IPS DF 19.7 (cell line): ENCODE data around the gene CIAPIN1.
"Not testable (repeated sequence)": the region's sequence is repeated elsewhere in the genome, so short reads cannot be mapped to it uniquely, and the experiment has no call there.

Source experiments
- DNase-seq: peaks from one replicate; pipeline ENCODE4 v3.0.0-alpha.2; 2013; ENCODE audit warnings: low read depth, low spot score

The CIAPIN1 gene

GRCh38 chr16:57407521-57408353 is 39.4 kb downstream of the CIAPIN1 start:
- no peak for DNase-seq

DNA sequence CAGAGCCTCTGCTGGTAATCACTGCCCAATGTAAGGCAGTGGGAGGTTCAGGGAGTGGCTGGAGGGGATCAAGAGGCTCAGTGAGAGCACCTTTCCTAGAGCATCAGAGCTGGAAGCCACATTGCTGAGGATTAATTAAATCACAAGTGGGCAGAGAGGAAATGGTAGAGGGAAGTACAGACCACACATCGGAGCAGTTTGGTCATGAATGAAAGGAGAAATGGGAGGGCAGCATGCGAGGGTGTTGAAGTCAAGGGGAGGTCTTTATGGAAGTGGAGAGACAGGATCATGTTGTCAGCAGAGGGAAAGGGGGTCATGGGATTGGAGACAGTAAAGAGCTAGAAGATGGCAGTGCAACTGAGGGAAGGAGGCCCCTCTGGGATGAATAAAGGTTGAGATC is 40.3 kb downstream of the CIAPIN1 start:
- no peak for DNase-seq

GRCh38 chr16:57405097-57405496 is 42.1 kb downstream of the CIAPIN1 start:
- no peak for DNase-seq

DNA sequence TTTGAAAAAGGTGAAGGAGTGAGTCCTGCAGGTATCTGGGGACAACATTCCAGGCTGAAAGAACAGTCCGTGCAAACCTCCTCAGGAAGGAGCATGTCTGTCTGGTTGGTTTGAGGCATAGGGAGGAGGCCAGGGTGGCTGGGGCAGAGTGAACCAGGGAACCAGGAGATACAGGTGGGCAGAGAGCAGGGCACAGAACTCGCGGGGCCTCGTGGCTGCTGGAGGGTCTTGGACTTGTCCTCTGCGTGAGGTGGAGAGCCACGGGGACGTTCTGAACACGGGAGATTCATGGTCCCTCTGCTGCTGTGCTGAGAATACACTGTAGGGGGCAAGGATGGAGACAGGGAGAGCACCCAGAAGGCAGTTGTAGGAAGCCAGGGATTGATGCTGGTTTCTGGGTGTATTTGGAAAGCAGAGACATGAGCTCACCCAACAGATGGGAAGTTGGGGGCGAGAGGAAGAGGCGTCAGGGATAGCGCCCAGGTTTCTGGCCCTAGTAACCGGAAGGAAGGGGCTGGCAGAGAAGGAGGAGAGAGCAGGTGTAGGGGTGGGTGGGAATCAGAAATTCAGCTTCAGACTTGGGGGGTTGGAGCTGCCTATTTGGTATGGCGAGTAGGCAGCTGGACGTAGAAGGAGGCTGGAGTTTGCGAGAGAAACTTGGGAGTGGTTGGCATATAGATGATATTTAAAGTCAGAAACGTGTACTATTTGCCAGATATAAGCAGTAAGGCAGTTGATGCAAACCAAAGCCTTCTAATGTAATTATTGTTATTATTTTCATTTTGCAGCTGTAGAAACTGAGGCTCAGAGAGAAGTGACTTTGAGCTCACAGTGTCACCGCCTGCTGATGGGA is 43.0 kb downstream of the CIAPIN1 start, which contains the start of gene CCL17:
TSS of gene CCL17 (plus strand) at position 803 of the 853 bp plus-strand sequence. CDS start 9,166 bp downstream, outside the sequence.
- DNase-seq: no peak

GRCh38 chr16:57401943-57402640 is 45.1 kb downstream of the CIAPIN1 start:
- no peak for DNase-seq

- not testable (repeated sequence) for DNase-seq
These were observed 49.7 kb downstream of the CIAPIN1 start for GRCh38 chr16:57397493-57397892.

- DNase-seq: no peak
These were observed 50.4 kb downstream of the CIAPIN1 start for GRCh38 chr16:57396786-57397185.

DNA sequence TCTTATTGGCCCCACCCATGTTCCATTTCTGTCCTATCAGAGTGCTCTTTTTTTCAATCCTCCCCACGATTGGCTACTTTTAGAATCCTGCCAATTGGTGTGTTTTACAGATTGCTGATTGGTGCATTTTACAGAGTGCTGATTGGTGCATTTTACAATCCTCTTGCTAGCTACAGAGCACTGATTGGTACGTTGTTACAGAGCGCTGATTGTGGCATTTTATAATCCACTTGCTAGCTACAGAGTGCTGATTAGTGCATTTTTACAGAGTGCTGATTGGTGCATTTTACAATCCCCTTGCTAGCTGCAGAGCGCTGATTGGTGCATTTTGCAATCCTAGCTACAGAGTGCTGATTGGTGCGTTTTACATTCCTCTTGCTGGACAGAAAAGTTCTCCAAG is 52.2 kb downstream of the CIAPIN1 start:
- DNase-seq: no peak

DNA sequence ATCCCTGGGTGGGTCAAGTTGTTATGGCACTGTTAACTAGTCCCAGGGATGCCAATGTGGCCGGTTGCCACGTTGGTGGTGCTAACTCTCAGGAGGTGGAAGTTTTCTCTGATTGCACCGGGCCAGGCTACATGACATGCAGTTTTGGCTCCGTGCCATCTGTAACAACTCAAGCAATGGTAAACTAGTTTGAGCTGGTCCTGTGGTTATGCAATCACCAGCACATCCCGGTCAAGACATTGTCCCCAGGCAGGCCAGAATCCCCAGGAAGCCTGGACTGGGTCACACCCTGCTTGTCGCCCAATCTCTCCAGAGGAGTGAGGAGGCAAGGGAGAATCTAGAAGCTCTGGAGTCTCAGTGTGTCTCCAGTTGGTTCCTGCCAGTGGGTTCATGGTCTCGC is 52.7 kb downstream of the CIAPIN1 start:
- no peak for DNase-seq

DNA sequence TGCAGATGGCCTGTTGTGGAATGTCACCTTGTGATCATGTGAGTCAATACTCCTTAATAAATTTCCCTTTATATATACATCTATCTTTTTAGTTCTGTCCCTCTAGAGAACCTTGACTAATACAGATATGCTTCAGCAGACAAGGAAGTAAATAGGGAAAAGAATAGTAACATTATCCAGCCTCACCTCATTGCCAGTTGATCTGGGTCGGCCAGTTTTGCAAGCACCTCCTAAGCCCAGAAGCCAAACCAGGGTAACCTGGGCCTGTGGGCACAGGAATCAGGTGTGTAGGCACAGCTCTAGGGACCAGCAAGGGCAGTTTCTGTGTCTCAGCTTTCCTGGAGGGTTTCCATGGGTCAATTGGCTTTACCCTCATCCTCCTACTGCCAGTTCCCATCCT is 54.5 kb downstream of the CIAPIN1 start:
- DNase-seq: no peak

DNA sequence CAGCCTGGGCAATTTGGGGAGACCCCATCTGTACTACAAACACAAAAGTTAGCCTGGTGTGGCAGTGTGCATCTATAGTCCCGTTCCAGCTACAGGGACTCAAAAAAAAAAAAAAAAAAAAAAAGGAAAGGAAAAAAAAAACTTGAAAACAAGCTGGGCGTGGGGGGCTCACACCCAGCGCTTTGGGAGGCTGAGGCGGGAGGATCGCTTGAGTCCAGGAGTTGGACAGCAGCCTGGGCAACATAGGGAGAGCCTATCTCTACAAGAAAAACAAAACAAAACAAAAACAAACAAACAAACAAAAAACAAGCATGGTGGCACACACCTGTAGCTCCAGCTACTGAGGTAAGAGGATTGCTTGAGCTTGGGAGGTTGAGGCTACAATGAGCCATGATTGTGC is 55.5 kb downstream of the CIAPIN1 start:
- no peak for DNase-seq

DNA sequence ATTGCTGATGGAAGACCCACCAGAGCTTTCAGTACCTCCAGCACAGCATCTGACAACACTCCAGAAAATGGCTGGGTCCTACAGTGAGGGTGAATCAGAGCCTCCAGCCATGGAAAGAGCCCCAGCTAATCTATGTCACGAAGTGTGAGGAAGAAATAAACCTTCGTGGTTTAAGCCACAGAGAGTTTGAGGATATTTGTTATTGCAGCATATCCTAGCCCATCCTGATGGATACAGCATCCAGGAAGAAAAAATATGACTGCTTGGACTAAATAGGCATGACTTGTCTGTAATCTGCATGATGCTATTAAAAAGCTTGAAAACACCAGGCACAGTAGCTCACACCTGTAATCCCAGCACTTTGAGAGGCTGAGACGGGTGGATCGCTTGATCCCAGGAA is 55.9 kb downstream of the CIAPIN1 start:
- DNase-seq: no peak

- no peak for DNase-seq
These were observed 56.4 kb downstream of the CIAPIN1 start for GRCh38 chr16:57390636-57391295.

DNA sequence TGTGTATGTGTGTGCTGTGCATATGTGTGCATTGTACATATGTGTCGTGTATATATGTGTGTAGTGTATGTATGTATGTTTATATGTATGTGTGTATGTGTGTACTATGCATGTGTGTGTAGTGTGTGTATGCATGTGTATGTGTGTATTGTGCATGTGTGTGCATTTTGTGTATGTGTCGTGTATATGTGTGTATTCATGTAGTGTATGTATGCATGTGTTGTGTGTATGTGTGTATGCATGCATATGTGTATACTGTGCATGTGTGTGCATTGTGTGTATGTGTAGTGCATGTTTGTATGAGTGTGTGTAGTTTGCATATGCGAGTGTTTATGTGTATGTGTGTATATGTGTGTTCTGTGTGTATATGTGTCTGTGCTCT is 58.1 kb downstream of the CIAPIN1 start:
- DNase-seq: no peak

GRCh38 chr16:57388359-57389086 is 58.7 kb downstream of the CIAPIN1 start:
- DNase-seq: no peak

DNA sequence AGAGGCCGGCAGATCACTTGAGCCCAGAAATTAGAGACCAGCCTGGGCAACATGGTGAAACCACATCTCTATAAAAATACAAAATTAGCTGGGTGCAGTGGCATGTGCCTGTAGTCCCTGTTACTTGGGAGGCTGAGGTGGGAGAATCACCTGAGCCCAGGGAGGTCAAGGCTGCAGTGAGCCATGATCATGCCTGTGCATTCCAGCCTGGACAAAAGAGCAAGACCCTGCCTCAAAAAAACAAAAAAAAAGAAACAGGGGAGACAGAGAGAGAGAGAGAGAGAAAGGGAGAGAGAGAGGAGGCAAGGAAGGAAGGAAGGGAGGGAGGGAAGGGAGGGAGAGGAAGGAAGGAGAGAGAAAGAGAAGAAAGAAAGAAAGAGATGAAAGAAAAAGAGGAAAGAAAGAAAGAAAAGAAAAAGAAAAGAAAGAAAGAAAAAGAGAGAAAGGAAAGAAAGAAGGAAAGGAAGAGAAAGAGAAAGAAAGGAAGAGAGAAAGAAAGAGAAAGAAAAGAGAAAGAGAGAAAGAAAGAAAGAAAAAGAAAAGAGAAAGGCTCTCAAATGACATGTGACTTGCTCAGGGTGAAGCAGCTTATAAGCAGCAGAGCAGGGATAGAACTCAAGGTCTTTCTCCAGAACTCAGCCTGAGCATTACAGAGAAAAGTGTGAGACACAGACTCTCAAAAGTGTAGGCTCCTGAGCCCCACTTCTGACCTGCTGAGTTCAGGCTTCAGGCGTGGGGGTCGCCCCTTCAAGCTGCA is 59.4 kb downstream of the CIAPIN1 start:
- no peak for DNase-seq

- no peak for DNase-seq
These were observed 60.7 kb downstream of the CIAPIN1 start for GRCh38 chr16:57386381-57386951.

GRCh38 chr16:57385083-57385482 is 62.1 kb downstream of the CIAPIN1 start:
- DNase-seq: no peak

DNA sequence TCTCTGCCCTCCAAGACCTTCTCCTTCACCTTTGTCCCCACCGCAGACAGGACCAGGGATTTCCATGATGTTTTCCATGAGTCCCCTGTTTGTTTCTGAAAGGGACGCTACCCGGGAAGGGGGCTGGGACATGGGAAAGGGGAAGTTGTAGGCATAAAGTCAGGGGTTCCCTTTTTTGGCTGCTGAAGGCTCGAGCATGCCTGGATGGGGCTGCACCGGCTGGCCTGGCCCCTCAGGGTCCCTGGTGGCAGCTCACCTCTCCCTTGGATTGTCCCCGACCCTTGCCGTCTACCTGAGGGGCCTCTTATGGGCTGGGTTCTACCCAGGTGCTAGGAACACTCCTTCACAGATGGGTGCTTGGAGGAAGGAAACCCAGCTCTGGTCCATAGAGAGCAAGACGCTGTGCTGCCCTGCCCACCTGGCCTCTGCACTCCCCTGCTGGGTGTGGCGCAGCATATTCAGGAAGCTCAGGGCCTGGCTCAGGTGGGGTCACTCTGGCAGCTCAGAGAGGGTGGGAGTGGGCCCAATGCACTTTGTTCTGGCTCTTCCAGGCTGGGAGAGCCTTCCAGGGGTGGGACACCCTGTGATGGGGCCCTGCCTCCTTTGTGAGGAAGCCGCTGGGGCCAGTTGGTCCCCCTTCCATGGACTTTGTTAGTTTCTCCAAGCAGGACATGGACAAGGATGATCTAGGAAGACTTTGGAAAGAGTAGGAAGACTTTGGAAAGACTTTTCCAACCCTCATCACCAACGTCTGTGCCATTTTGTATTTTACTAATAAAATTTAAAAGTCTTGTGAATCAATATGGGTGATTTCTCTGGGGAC is 62.7 kb downstream of the CIAPIN1 start:
- no peak for DNase-seq
